Caco-2 (cell line): ENCODE results near the gene EIF2S2. TPM values are rescaled to one million over a fixed set of nuclear protein-coding genes. Genes with fewer than 3 reads are reported as not detected.
A peak's percentile ranks its signal among the peaks of the same experiment; 100 is the strongest.

Source experiments
- BruUV-seq: library from RNA; stranded (reverse); fragments of 400-500 nt; replicated peaks from 2 replicates; lab custom pipeline; 2021; lab: Mats Ljungman, UMichigan
- CTCF ChIA-PET: fragments of 300-600 bp; sonication (Branson Sonifier 250); formaldehyde crosslinking; loops from one replicate; lab custom pipeline; 2022; ENCODE audit warnings: antibody characterized with exemption; lab: Charles Lee
- POLR2A ChIA-PET: fragments of 300-600 bp; sonication (Branson Sonifier 250); formaldehyde crosslinking; loops from one replicate; lab custom pipeline; 2022; ENCODE audit warnings: antibody characterized with exemption; lab: Charles Lee
- DNase-seq, 2 experiments: peaks; one replicate each; pipeline versions ENCODE4 v3.0.0 to v3.0.0-alpha.2; 2020 to 2022
- H3K27me3 ChIP-seq: replicated peaks from 2 replicates; pipeline ENCODE4 v1.6.0; 2011; ENCODE audit warnings: low read length; ENCODE audit not compliant: control insufficient read depth, insufficient read depth
- H3K36me3 ChIP-seq: 2 replicates; pipeline ENCODE4 v1.5.1; 2011; ENCODE audit warnings: low read length; ENCODE audit not compliant: control insufficient read depth, insufficient read depth
- H3K4me1 ChIP-seq: fragments of 250-450 bp; sonication (Bioruptor Pico); 2 replicates; pipeline ENCODE4 v1.5.1; 2020; ENCODE audit warnings: mild to moderate bottlenecking
- H3K4me3 ChIP-seq: 2 replicates; pipeline ENCODE4 v1.5.1; 2011; ENCODE audit warnings: low read depth, mild to moderate bottlenecking, control low read depth, low read length
- H3K9me3 ChIP-seq: fragments of 250-450 bp; sonication (Bioruptor Pico); 2 replicates; pipeline ENCODE4 v1.5.1; 2020; ENCODE audit warnings: mild to moderate bottlenecking, moderate library complexity
- H3K27ac Mint-ChIP-seq: one replicate; pipeline ENCODE4 v1.8.0; 2022; ENCODE audit warnings: mixed read lengths; ENCODE audit not compliant: unreplicated experiment
- H3K27me3 Mint-ChIP-seq: one replicate; pipeline ENCODE4 v1.8.0; 2022; ENCODE audit warnings: mixed read lengths; ENCODE audit not compliant: insufficient read depth, unreplicated experiment
- H3K36me3 Mint-ChIP-seq: one replicate; pipeline ENCODE4 v1.8.0; 2022; ENCODE audit warnings: mild to moderate bottlenecking, mixed read lengths; ENCODE audit not compliant: insufficient read depth, unreplicated experiment
- H3K4me1 Mint-ChIP-seq: one replicate; pipeline ENCODE4 v1.8.0; 2022; ENCODE audit warnings: low read depth, mixed read lengths; ENCODE audit not compliant: unreplicated experiment
- H3K4me3 Mint-ChIP-seq: one replicate; pipeline ENCODE4 v1.8.0; 2022; ENCODE audit warnings: mild to moderate bottlenecking, moderate library complexity, mixed read lengths; ENCODE audit not compliant: unreplicated experiment
- H3K9me3 Mint-ChIP-seq: one replicate; pipeline ENCODE4 v1.8.0; 2022; ENCODE audit warnings: mixed read lengths; ENCODE audit not compliant: unreplicated experiment
- CTCF ChIP-seq, 2 experiments: fragments of 200-600 bp in 1 of 2; IDR thresholded peaks; 1 replicate in 1 of 2; 2 replicates in 1 of 2; pipeline versions ENCODE4 v1.5.1 to v1.8.0; 2011 to 2022; ENCODE audit warnings: antibody characterized with exemption in 1 of 2, control low read depth in 1 of 2, inconsistent platforms in 1 of 2, low read depth in 1 of 2, low read length in 1 of 2, mild to moderate bottlenecking in 1 of 2, moderate library complexity in 1 of 2; ENCODE audit not compliant: insufficient read depth in 1 of 2, severe bottlenecking in 1 of 2, unreplicated experiment in 1 of 2
- intact Hi-C: fragments of 100-400 bp; cut with micrococcal nuclease; formaldehyde crosslinking; loops from one replicate; pipeline ENCODE4 v1.10.0; 2022; ENCODE audit not compliant: unreplicated experiment
- total RNA-seq: library from RNA; stranded (reverse); gene quantifications from 2 replicates; pipeline ENCODE4 v1.2.3, GENCODE V29; 2022

EIF2S2 gene
- total RNA-seq, 1 experiment from 2014 or later: 299 TPM

- POLR2A ChIA-PET: interaction anchor here (1.6 kb wide), 1 partner anchor 18 kb away, joined by 8 read pairs; the partner anchor contains the start of gene EIF2S2
- no peak for TF ChIP-seq CTCF (IDR thresholded peaks at IDR 0.05; ENCODE audit: insufficient read depth in 1 of 2, low read depth in 1 of 2, low read length in 1 of 2, severe bottlenecking in 1 of 2, unreplicated experiment in 1 of 2)
- Histone ChIP-seq H3K27me3 (no peaks in the 10 kb centered on the region), H3K4me1 (no peaks in the 10 kb centered on the region), H3K9me3 (no peaks in the 10 kb centered on the region), H3K4me3 (no peak overlapping the region), H3K36me3 (peaks cover 23% of the 10 kb centered on the region)
- no peak overlapping the region for H3K4me3 Mint-ChIP-seq
- intact Hi-C loops: no loop called here
- H3K9me3 Mint-ChIP-seq: no peaks in the 10 kb centered on the region
- H3K27me3 Mint-ChIP-seq: no peaks in the 10 kb centered on the region
- CTCF ChIA-PET: no interaction called here
- H3K4me1 Mint-ChIP-seq: no peaks in the 10 kb centered on the region
- DNase-seq: no peak
- peaks cover 100% of the 10 kb centered on the region for H3K36me3 Mint-ChIP-seq
- BruUV-seq: no TSS peak
- H3K27ac Mint-ChIP-seq: no peak overlapping the region
Observed at GRCh38 chr20:34093895-34094294, 18.1 kb downstream of the EIF2S2 start.

GRCh38 chr20:34091637-34092200, 20.3 kb downstream of the EIF2S2 start:
- peaks cover 100% of the 10 kb centered on the region for H3K36me3 Mint-ChIP-seq
- POLR2A ChIA-PET: interaction anchor here (0.7 to 1.0 kb wide), 2 partner anchors 21 to 383 kb away, joined by 3 to 5 read pairs; partner anchors contain the start of gene EIF2S2
- Histone ChIP-seq H3K27me3 (no peaks in the 10 kb centered on the region), H3K4me1 (no peaks in the 10 kb centered on the region), H3K36me3 (peaks cover 23% of the 10 kb centered on the region), H3K9me3 (no peaks in the 10 kb centered on the region), H3K4me3 (no peak overlapping the region)
- H3K27ac Mint-ChIP-seq: peak overlapping the region; percentile 8
- no peaks in the 10 kb centered on the region for H3K4me1 Mint-ChIP-seq
- H3K27me3 Mint-ChIP-seq: no peaks in the 10 kb centered on the region
- intact Hi-C loops: no loop called here
- no peak for DNase-seq
- TF ChIP-seq CTCF (IDR thresholded peaks at IDR 0.05; ENCODE audit: insufficient read depth in 1 of 2, low read depth in 1 of 2, low read length in 1 of 2, severe bottlenecking in 1 of 2, unreplicated experiment in 1 of 2): no peak
- no peaks in the 10 kb centered on the region for H3K9me3 Mint-ChIP-seq
- no TSS peak for BruUV-seq
- CTCF ChIA-PET: no interaction called here
- H3K4me3 Mint-ChIP-seq: no peak overlapping the region

GRCh38 chr20:34090645-34091044, 21.4 kb downstream of the EIF2S2 start:
- peak in 1 of 2 experiments; percentile 14 for DNase-seq
- ChIA-PET CTCF (no interaction called here), POLR2A (no interaction called here)
- Mint-ChIP-seq H3K4me1 (no peaks in the 10 kb centered on the region), H3K4me3 (no peak overlapping the region), H3K9me3 (no peaks in the 10 kb centered on the region), H3K27me3 (no peaks in the 10 kb centered on the region), H3K27ac (peak overlapping the region; percentile 19), H3K36me3 (peaks cover 96% of the 10 kb centered on the region)
- Histone ChIP-seq H3K27me3 (no peaks in the 10 kb centered on the region), H3K36me3 (peaks cover 20% of the 10 kb centered on the region), H3K4me3 (no peak overlapping the region), H3K4me1 (no peaks in the 10 kb centered on the region), H3K9me3 (no peaks in the 10 kb centered on the region)
- intact Hi-C loops: no loop called here
- no TSS peak for BruUV-seq
- TF ChIP-seq CTCF (IDR thresholded peaks at IDR 0.05; ENCODE audit: insufficient read depth in 1 of 2, low read depth in 1 of 2, low read length in 1 of 2, severe bottlenecking in 1 of 2, unreplicated experiment in 1 of 2): no peak
